ENCODE measurements around the gene SLC39A11.

SLC39A11 gene

DNA sequence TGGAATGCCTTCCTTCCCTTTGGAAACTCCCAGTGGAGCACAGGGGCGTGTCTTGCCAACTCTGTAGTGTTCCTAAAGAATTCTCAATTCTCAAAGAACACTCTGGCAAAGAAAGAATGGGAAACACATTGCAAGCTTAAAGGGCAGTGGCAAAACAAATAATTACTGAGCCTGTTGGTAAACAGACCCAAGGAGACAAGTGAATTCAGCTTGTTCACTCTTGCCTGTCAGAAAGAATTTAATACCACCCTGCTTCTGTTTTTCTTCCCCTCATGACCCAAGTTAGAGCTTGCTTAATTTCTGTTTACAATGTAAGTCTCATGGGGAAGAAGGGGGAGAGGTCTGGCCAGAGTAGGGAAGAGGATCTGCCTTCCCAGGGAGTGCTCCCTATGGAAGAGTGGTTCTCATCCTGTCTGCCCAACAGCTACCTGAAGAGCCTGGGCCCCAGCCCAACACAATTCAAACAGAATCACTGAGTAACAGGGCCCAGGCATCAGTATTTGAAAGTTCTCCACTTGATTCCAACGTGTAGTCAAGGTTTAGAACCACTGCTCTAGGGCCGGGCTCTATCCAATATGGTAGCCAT lies 386.0 kb downstream of the SLC39A11 start:
- H3K4me2 ChIP-seq (ENCODE audit: low read length, poor library complexity, severe bottlenecking) = no peak overlapping the region
- H3K18ac ChIP-seq (ENCODE audit: low read depth in 1 of 2, low read length in 2 of 2) = no peak overlapping the region
- no peak overlapping the region for H3K9ac ChIP-seq (ENCODE audit: low read length)
- H4K91ac ChIP-seq (ENCODE audit: low read length) = no peak overlapping the region
- H3K9me3 ChIP-seq (ENCODE audit: control insufficient read depth, low read length) = peaks cover 16% of the 10 kb centered on the region
- no peak overlapping the region for H2AFZ ChIP-seq (ENCODE audit: low read depth, low read length)
- no peaks in the 10 kb centered on the region for H3K79me1 ChIP-seq (replicated peaks; ENCODE audit: low read length, poor library complexity, severe bottlenecking)
- H3K27ac ChIP-seq (ENCODE audit: low read length, poor library complexity, severe bottlenecking) = no peak overlapping the region
- no peak for DNase-seq
- H3K36me3 ChIP-seq (ENCODE audit: control insufficient read depth in 1 of 2, insufficient read depth in 2 of 2, low read depth in 1 of 2, low read length in 2 of 2) = no peaks in the 10 kb centered on the region
- no peak overlapping the region for H2BK12ac ChIP-seq (ENCODE audit: low read length in 2 of 2)
- H3K4ac ChIP-seq (ENCODE audit: low read depth in 1 of 2, low read length in 2 of 2) = no peak overlapping the region
- no peak overlapping the region for H4K8ac ChIP-seq (ENCODE audit: low read length)
- no peak overlapping the region for H2BK120ac ChIP-seq (ENCODE audit: low read depth, low read length)
- H2BK15ac ChIP-seq (ENCODE audit: low read depth, poor library complexity, severe bottlenecking) = no peak overlapping the region
- no peaks in the 10 kb centered on the region for H3K4me1 ChIP-seq (ENCODE audit: control insufficient read depth, insufficient read depth, low read depth, low read length)
- H2BK5ac ChIP-seq (ENCODE audit: low read depth, low read length, poor library complexity, severe bottlenecking) = no peak overlapping the region
- H3K23ac ChIP-seq (ENCODE audit: low read length in 2 of 2) = no peak overlapping the region
- no peaks in the 10 kb centered on the region for H3K27me3 ChIP-seq (ENCODE audit: control insufficient read depth in 1 of 2, insufficient read depth in 1 of 2, low read length in 2 of 2)
- H3K14ac ChIP-seq (ENCODE audit: low read length in 2 of 2) = no peak overlapping the region
- H3K4me3 ChIP-seq (ENCODE audit: insufficient read depth in 1 of 2, low read depth in 1 of 2, low read length in 2 of 2) = no peak overlapping the region
- 79% methylated on average over 3 of the region's 3 CpGs for WGBS
- H2AK5ac ChIP-seq (ENCODE audit: low read length, severe bottlenecking) = no peak overlapping the region

DNA sequence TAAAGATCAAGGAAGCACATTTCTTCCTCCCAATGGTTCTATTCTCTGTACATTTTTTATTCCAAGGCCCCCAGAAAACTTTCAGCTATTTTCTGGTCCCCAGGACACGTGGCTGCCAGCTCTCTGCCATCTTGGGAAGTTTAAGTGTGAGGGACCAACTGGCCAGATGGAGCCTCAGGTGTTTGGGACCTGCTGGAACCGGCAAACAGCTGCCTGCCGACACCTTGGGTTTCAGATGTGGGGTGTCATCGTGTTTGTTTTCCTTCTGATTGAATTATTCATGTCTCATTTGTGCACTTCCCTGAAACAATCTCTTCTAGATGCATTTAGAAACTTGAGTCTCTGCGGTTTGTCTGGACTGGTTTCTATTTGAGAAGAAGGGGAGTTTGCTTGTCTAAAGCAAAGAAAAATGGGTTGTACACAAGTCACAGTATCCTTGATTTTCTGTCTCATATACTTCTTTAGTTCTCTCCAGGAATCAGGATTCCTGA lies 386.5 kb downstream of the SLC39A11 start:
- Histone ChIP-seq H3K79me1 (replicated peaks; ENCODE audit: low read length, poor library complexity, severe bottlenecking) (no peaks in the 10 kb centered on the region), H3K4me1 (ENCODE audit: control insufficient read depth, insufficient read depth, low read depth, low read length) (no peaks in the 10 kb centered on the region), H3K9ac (ENCODE audit: low read length) (no peak overlapping the region), H2AK5ac (ENCODE audit: low read length, severe bottlenecking) (no peak overlapping the region), H3K4me2 (ENCODE audit: low read length, poor library complexity, severe bottlenecking) (no peak overlapping the region), H3K23ac (ENCODE audit: low read length in 2 of 2) (no peak overlapping the region), H4K91ac (ENCODE audit: low read length) (no peak overlapping the region), H4K8ac (ENCODE audit: low read length) (no peak overlapping the region), H3K18ac (ENCODE audit: low read depth in 1 of 2, low read length in 2 of 2) (no peak overlapping the region), H3K4me3 (ENCODE audit: insufficient read depth in 1 of 2, low read depth in 1 of 2, low read length in 2 of 2) (no peak overlapping the region), H2BK120ac (ENCODE audit: low read depth, low read length) (no peak overlapping the region), H3K36me3 (ENCODE audit: control insufficient read depth in 1 of 2, insufficient read depth in 2 of 2, low read depth in 1 of 2, low read length in 2 of 2) (no peaks in the 10 kb centered on the region), H3K9me3 (ENCODE audit: control insufficient read depth, low read length) (peaks cover 10% of the 10 kb centered on the region), H2BK12ac (ENCODE audit: low read length in 2 of 2) (no peak overlapping the region), H2BK5ac (ENCODE audit: low read depth, low read length, poor library complexity, severe bottlenecking) (no peak overlapping the region), H3K27me3 (ENCODE audit: control insufficient read depth in 1 of 2, insufficient read depth in 1 of 2, low read length in 2 of 2) (no peaks in the 10 kb centered on the region), H2BK15ac (ENCODE audit: low read depth, poor library complexity, severe bottlenecking) (no peak overlapping the region), H2AFZ (ENCODE audit: low read depth, low read length) (no peak overlapping the region), H3K4ac (ENCODE audit: low read depth in 1 of 2, low read length in 2 of 2) (no peak overlapping the region), H3K27ac (ENCODE audit: low read length, poor library complexity, severe bottlenecking) (no peak overlapping the region), H3K14ac (ENCODE audit: low read length in 2 of 2) (no peak overlapping the region)
- 97% methylated on average over 3 of the region's 5 CpGs for WGBS
- no peak for DNase-seq

DNA sequence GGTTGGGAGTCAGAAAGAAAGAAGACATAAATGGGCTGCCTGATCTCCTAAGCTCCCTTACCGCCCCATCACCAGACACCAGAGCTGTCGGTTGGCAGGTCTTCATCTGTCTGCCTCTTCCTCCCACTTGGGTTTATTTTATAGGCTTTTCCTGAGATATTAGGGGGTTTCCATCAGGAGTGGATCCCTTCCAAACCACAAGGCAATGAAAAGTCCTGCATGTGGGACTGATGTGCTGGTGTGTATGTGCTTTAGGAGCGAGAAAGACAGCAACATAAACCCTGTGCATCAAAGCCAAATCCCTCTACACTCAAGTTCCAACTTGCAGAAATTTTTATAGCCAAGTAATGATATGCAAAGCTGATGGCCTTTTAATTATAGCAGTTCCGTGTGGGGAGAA lies 389.5 kb downstream of the SLC39A11 start:
- no peak overlapping the region for H3K14ac ChIP-seq (ENCODE audit: low read length in 2 of 2)
- no peak overlapping the region for H2BK5ac ChIP-seq (ENCODE audit: low read depth, low read length, poor library complexity, severe bottlenecking)
- DNase-seq = no peak
- H3K27me3 ChIP-seq (ENCODE audit: control insufficient read depth in 1 of 2, insufficient read depth in 1 of 2, low read length in 2 of 2) = no peaks in the 10 kb centered on the region
- no peak overlapping the region for H2AK5ac ChIP-seq (ENCODE audit: low read length, severe bottlenecking)
- H4K91ac ChIP-seq (ENCODE audit: low read length) = no peak overlapping the region
- H2BK12ac ChIP-seq (ENCODE audit: low read length in 2 of 2) = no peak overlapping the region
- no peak overlapping the region for H3K27ac ChIP-seq (ENCODE audit: low read length, poor library complexity, severe bottlenecking)
- H2AFZ ChIP-seq (ENCODE audit: low read depth, low read length) = no peak overlapping the region
- WGBS = 97% methylated on average over 2 of the region's 4 CpGs
- H3K4me2 ChIP-seq (ENCODE audit: low read length, poor library complexity, severe bottlenecking) = no peak overlapping the region
- H2BK15ac ChIP-seq (ENCODE audit: low read depth, poor library complexity, severe bottlenecking) = no peak overlapping the region
- no peaks in the 10 kb centered on the region for H3K36me3 ChIP-seq (ENCODE audit: control insufficient read depth in 1 of 2, insufficient read depth in 2 of 2, low read depth in 1 of 2, low read length in 2 of 2)
- H3K79me1 ChIP-seq (replicated peaks; ENCODE audit: low read length, poor library complexity, severe bottlenecking) = no peaks in the 10 kb centered on the region
- no peak overlapping the region for H3K9ac ChIP-seq (ENCODE audit: low read length)
- H3K23ac ChIP-seq (ENCODE audit: low read length in 2 of 2) = no peak overlapping the region
- no peak overlapping the region for H2BK120ac ChIP-seq (ENCODE audit: low read depth, low read length)
- no peak overlapping the region for H3K18ac ChIP-seq (ENCODE audit: low read depth in 1 of 2, low read length in 2 of 2)
- peaks cover 4% of the 10 kb centered on the region for H3K9me3 ChIP-seq (ENCODE audit: control insufficient read depth, low read length)
- no peak overlapping the region for H3K4ac ChIP-seq (ENCODE audit: low read depth in 1 of 2, low read length in 2 of 2)
- H3K4me1 ChIP-seq (ENCODE audit: control insufficient read depth, insufficient read depth, low read depth, low read length) = no peaks in the 10 kb centered on the region
- no peak overlapping the region for H3K4me3 ChIP-seq (ENCODE audit: insufficient read depth in 1 of 2, low read depth in 1 of 2, low read length in 2 of 2)
- H4K8ac ChIP-seq (ENCODE audit: low read length) = no peak overlapping the region

DNA sequence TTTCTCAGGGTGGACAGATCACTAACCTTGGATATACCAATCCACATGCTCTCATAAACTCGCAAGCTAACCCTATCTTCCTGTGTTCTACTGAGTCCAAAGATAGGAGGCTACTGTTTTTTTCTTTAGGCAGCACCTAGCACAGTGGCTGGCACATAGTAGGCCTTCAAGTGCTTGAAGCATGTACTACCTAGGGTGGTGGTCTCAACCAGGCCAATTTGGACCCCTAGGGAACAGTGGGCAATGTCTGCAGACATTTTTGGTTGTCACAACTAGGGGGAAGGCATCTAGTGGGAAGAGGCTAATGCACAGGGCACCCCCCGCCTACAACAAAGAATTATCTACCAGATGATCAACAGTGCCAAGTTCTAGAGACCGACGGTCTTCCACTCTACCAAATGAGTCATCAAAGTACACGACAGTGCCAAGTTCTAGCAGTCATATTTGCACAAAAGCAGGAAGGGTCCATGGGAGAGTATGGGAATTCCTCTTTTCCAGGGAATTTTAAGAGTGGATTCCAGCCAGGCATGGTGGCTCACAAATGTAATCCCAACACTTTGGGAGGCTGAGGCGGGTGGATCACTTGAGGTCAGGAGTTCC lies 390.3 kb downstream of the SLC39A11 start:
- H3K4me1 ChIP-seq (ENCODE audit: control insufficient read depth, insufficient read depth, low read depth, low read length) = peaks cover 3% of the 10 kb centered on the region
- H3K9ac ChIP-seq (ENCODE audit: low read length) = no peak overlapping the region
- WGBS = 57% methylated on average over 6 of the region's 6 CpGs
- no peak overlapping the region for H2AK5ac ChIP-seq (ENCODE audit: low read length, severe bottlenecking)
- H3K79me1 ChIP-seq (replicated peaks; ENCODE audit: low read length, poor library complexity, severe bottlenecking) = no peaks in the 10 kb centered on the region
- no peak overlapping the region for H3K4me3 ChIP-seq (ENCODE audit: insufficient read depth in 1 of 2, low read depth in 1 of 2, low read length in 2 of 2)
- no peak overlapping the region for H3K23ac ChIP-seq (ENCODE audit: low read length in 2 of 2)
- H2AFZ ChIP-seq (ENCODE audit: low read depth, low read length) = no peak overlapping the region
- H2BK5ac ChIP-seq (ENCODE audit: low read depth, low read length, poor library complexity, severe bottlenecking) = no peak overlapping the region
- no peaks in the 10 kb centered on the region for H3K36me3 ChIP-seq (ENCODE audit: control insufficient read depth in 1 of 2, insufficient read depth in 2 of 2, low read depth in 1 of 2, low read length in 2 of 2)
- no peak overlapping the region for H3K4me2 ChIP-seq (ENCODE audit: low read length, poor library complexity, severe bottlenecking)
- H2BK15ac ChIP-seq (ENCODE audit: low read depth, poor library complexity, severe bottlenecking) = no peak overlapping the region
- DNase-seq = no peak
- no peak overlapping the region for H2BK120ac ChIP-seq (ENCODE audit: low read depth, low read length)
- H3K27ac ChIP-seq (ENCODE audit: low read length, poor library complexity, severe bottlenecking) = no peak overlapping the region
- no peak overlapping the region for H3K18ac ChIP-seq (ENCODE audit: low read depth in 1 of 2, low read length in 2 of 2)
- no peaks in the 10 kb centered on the region for H3K9me3 ChIP-seq (ENCODE audit: control insufficient read depth, low read length)
- no peak overlapping the region for H4K91ac ChIP-seq (ENCODE audit: low read length)
- no peak overlapping the region for H2BK12ac ChIP-seq (ENCODE audit: low read length in 2 of 2)
- H3K27me3 ChIP-seq (ENCODE audit: control insufficient read depth in 1 of 2, insufficient read depth in 1 of 2, low read length in 2 of 2) = no peaks in the 10 kb centered on the region
- H3K14ac ChIP-seq (ENCODE audit: low read length in 2 of 2) = no peak overlapping the region
- H3K4ac ChIP-seq (ENCODE audit: low read depth in 1 of 2, low read length in 2 of 2) = no peak overlapping the region
- no peak overlapping the region for H4K8ac ChIP-seq (ENCODE audit: low read length)

Measured in mesenchymal stem cell (in vitro differentiated cells and primary cell).